Prostate gland (tissue), 1 donor: Measurements from ENCODE around the gene SPDEF.

Experiments
- POLR2A ChIP-seq: fragments of 450-650 bp; IDR thresholded peaks from one replicate; pipeline ENCODE4 v1.6.1; 2016; ENCODE audit warnings: antibody characterized with exemption, mild to moderate bottlenecking
- POLR2AphosphoS5 ChIP-seq: sonication (generic); formaldehyde crosslinking; IDR thresholded peaks from one replicate; pipeline ENCODE4 v1.6.1; 2017; ENCODE audit warnings: antibody characterized with exemption

GRCh38 chr6:34517461-34517881 lies 38.7 kb downstream of the SPDEF start:
- no peak for TF ChIP-seq POLR2A
- TF ChIP-seq POLR2AphosphoS5, result no peak
